Common myeloid progenitor, CD34-positive (primary cell): ENCODE data around the gene STPG3.

Experiments
- CTCF ChIA-PET: fragments of 350-600 bp; sonication (Branson Sonifier 250); formaldehyde crosslinking; loops from one replicate; lab custom pipeline; 2021; ENCODE audit warnings: antibody characterized with exemption; lab: Charles Lee
- POLR2A ChIA-PET: fragments of 350-600 bp; sonication (Branson Sonifier 250); formaldehyde crosslinking; loops from one replicate; lab custom pipeline; 2021; ENCODE audit warnings: antibody characterized with exemption; lab: Charles Lee
- DNase-seq, 3 donors: peaks; one replicate each; pipeline versions ENCODE4 v3.0.0 to v3.0.0-alpha.2; 2013
- H3K27ac ChIP-seq, 2 experiments: 1 replicate in 1 of 2; 2 replicates in 1 of 2; pipeline ENCODE4 v1.7.0; 2013; ENCODE audit warnings: inconsistent platforms in 2 of 2, low read length in 2 of 2, mild to moderate bottlenecking in 2 of 2, low read depth in 1 of 2, moderate library complexity in 1 of 2; ENCODE audit not compliant: severe bottlenecking in 2 of 2, insufficient read depth in 1 of 2, poor library complexity in 1 of 2
- H3K27me3 ChIP-seq, 5 experiments: replicated peaks in 2 of 5; 1 replicate in 3 of 5; 2 replicates in 2 of 5; pipeline versions ENCODE4 v1.6.1 to v1.7.0; 2013; ENCODE audit warnings: low read length in 4 of 5, mild to moderate bottlenecking in 2 of 5, moderate library complexity in 2 of 5, inconsistent platforms in 1 of 5; ENCODE audit not compliant: insufficient read depth in 5 of 5, control insufficient read depth in 4 of 5
- H3K36me3 ChIP-seq, 4 experiments: 1 replicate in 2 of 4; 2 replicates in 2 of 4; pipeline versions ENCODE4 v1.6.1 to v1.7.0; 2013; ENCODE audit warnings: low read length in 3 of 4, control low read depth in 1 of 4, mild to moderate bottlenecking in 1 of 4; ENCODE audit not compliant: control insufficient read depth in 4 of 4, insufficient read depth in 4 of 4
- H3K4me1 ChIP-seq, 4 experiments: 1 replicate in 3 of 4; 2 replicates in 1 of 4; pipeline versions ENCODE4 v1.6.1 to v1.7.1; 2013; ENCODE audit warnings: low read length in 3 of 4, mild to moderate bottlenecking in 3 of 4, control low read depth in 1 of 4, inconsistent platforms in 1 of 4, moderate library complexity in 1 of 4; ENCODE audit not compliant: control insufficient read depth in 4 of 4, insufficient read depth in 4 of 4; ENCODE audit errors: control extremely low read depth in 1 of 4
- H3K4me3 ChIP-seq, 7 experiments: 1 replicate in 4 of 7; 2 replicates in 3 of 7; pipeline versions ENCODE4 v1.5.1 to v1.7.0; 2013; ENCODE audit warnings: mild to moderate bottlenecking in 7 of 7, low read length in 6 of 7, moderate library complexity in 6 of 7, inconsistent platforms in 2 of 7, low read depth in 2 of 7, control low read depth in 1 of 7; ENCODE audit not compliant: insufficient read depth in 4 of 7, control insufficient read depth in 1 of 7; ENCODE audit errors: extremely low read depth in 1 of 7
- H3K9me3 ChIP-seq, 5 experiments: 1 replicate in 4 of 5; 2 replicates in 1 of 5; pipeline versions ENCODE4 v1.6.1 to v1.7.1; 2013; ENCODE audit warnings: low read length in 4 of 5, mild to moderate bottlenecking in 2 of 5, inconsistent platforms in 1 of 5, low read depth in 1 of 5, moderate library complexity in 1 of 5; ENCODE audit not compliant: control insufficient read depth in 4 of 5, insufficient read depth in 2 of 5; ENCODE audit errors: control extremely low read depth in 1 of 5
- WGBS: methylation state at CpG from one replicate; pipeline ENCODE4 v1.1.5; 2013; ENCODE audit not compliant: insufficient coverage; 5-methylcytosine and 5-hydroxymethylcytosine counted together

Gene STPG3

DNA sequence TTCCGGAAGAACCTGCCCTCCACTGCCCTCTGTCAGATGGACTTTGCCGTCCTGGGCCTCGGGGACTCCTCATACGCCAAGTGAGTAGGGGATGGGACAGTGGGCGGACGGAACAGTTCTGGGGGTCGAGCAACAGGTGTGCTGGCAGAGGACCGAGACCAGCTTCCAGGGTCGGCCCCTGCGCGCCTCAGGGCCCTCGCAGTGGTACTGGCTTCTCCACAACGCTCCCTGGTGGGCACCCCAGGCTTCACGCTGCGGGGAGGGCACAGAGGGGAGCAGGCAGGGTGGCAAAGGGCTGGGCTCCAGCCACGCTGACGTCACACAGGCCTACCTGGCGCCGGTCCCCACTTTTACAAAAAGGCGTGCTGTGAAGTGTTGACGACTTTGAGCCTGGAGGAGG is 38.6 kb upstream of the STPG3 start:
- CTCF ChIA-PET, result no interaction called here
- Histone ChIP-seq H3K4me1 (no peaks in the 10 kb centered on the region), H3K36me3 (peaks cover 0 to 61% (median 22%) of the 10 kb centered on the region in 4 experiments), H3K27ac (no peak overlapping the region), H3K9me3 (no peaks in the 10 kb centered on the region), H3K4me3 (no peak overlapping the region), H3K27me3 (no peaks in the 10 kb centered on the region)
- no peak for DNase-seq
- WGBS, result 91% methylated on average over 20 of the region's 21 CpGs
- POLR2A ChIA-PET, result no interaction called here

DNA sequence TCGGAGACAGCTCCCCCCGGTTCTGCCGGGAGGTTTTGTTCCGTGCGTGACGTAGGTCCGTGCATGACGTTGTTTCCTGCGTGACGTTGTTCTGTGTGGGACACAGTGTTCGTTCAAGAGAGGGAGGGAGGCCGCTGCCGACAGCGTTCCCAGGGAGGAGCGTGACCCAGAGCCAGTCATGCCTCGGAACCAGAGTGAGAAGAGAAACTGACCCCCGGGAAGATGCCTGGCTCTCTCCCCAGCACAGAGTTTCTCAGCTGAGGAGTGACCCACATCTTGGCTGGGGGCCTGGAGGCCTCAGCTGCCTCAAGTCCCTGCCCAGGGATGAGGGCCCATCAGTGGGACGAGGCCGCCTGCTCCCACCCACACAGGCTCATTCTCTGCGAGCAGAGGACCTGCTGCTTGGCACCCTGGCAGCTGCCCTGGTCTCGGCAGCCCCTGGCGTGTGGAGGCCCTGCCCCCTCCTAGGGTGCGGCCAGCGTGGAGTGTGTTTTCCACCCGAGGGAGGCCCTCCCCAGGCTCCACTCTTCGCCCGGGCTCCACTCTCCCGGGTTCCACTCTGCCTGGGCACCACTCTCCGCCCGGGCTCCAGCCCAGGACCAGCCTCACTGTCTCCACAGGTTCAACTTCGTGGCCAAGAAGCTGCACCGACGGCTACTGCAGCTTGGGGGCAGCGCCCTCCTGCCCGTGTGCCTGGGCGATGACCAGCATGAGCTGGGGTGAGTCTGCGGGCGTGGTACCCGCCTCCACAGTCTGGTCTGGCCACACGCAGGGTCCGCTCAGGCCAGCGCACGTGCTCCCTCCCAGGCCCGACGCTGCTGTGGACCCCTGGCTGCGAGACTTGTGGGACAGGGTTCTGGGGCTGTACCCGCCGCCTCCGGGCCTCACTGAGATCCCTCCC is 37.7 kb upstream of the STPG3 start:
- DNase-seq, result no peak
- H3K4me1 ChIP-seq, result no peaks in the 10 kb centered on the region
- no peaks in the 10 kb centered on the region for H3K9me3 ChIP-seq
- WGBS, result 95% methylated on average over 49 of the region's 49 CpGs
- no peak overlapping the region for H3K27ac ChIP-seq
- POLR2A ChIA-PET, result no interaction called here
- H3K36me3 ChIP-seq, result peaks cover 0 to 61% (median 22%) of the 10 kb centered on the region in 4 experiments
- no peaks in the 10 kb centered on the region for H3K27me3 ChIP-seq
- CTCF ChIA-PET, result interaction anchor here (1.0 to 1.1 kb wide), 2 partner anchors 24 to 36 kb away, joined by 3 read pairs; no protein-coding TSS in a partner anchor
- H3K4me3 ChIP-seq, result no peak overlapping the region

DNA sequence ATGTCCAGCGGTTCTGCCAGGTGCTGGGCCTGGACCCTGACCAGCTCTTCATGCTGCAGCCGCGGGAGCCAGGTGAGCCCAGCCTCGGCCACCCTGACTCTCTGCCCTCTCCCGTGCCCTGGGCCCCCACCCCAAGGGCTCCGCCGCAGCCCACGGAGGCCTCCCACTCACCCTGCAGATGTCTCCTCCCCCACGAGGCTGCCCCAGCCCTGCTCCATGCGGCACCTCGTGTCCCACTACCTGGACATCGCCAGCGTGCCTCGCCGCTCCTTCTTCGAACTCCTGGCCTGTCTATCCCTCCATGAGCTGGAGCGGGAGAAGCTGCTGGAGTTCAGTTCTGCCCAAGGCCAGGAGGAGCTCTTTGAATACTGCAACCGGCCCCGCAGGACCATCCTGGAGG is 36.5 kb upstream of the STPG3 start:
- WGBS, result 97% methylated on average over 18 of the region's 19 CpGs
- no peaks in the 10 kb centered on the region for H3K27me3 ChIP-seq
- CTCF ChIA-PET, result no interaction called here
- POLR2A ChIA-PET, result interaction anchor here (1.0 kb wide), 1 partner anchor 13 kb away, joined by 3 read pairs; the partner anchor contains the start of gene RNF224
- peaks cover 0 to 2% (median 0%) of the 10 kb centered on the region in 4 experiments for H3K4me1 ChIP-seq
- no peak overlapping the region for H3K27ac ChIP-seq
- H3K36me3 ChIP-seq, result peaks cover 0 to 60% (median 17%) of the 10 kb centered on the region in 4 experiments
- no peak overlapping the region for H3K4me3 ChIP-seq
- no peaks in the 10 kb centered on the region for H3K9me3 ChIP-seq
- DNase-seq, result no peak

DNA sequence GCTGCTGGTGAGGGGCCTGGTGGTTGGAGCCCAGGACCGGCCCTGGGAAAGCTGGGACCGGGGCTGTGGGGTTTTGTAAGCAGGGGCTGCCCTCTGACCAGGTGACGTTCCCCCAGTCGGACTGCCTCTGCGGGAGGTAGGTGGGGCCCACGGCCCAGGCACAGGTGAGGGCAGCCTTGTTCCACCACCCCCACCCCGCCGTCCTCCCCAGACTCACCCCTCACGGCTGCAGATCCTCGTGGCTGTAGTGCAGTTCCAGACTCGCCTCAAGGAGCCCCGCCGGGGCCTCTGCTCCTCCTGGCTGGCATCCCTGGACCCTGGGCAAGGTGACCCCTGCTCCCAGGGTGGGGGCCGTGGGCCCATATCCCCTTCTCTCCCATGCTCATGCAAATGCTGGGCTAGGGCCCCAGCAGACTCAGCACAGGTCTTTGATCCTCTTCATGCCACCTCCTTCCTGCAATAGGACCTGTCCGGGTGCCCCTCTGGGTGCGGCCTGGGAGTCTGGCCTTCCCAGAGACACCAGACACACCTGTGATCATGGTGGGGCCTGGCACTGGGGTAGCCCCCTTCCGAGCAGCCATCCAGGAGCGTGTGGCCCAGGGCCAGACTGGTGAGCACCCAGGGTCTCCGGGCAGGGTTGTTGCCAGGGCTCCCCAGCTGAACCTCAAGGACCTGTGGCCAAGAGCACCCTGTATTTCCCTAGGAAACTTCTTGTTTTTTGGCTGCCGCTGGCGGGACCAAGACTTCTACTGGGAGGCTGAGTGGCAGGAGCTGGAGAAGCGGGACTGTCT is 35.7 kb upstream of the STPG3 start:
- ChIA-PET CTCF (interaction anchor here (1.0 to 1.1 kb wide), 2 partner anchors 11 to 44 kb away, joined by 3 to 5 read pairs; no protein-coding TSS in a partner anchor), POLR2A (interaction anchor here (1.0 kb wide), 1 partner anchor 12 kb away, joined by 3 read pairs; the partner anchor contains the start of gene RNF224)
- no peaks in the 10 kb centered on the region for H3K27me3 ChIP-seq
- WGBS, result 96% methylated on average over 20 of the region's 22 CpGs
- no peak for DNase-seq
- H3K4me1 ChIP-seq, result peaks cover 0 to 2% (median 0%) of the 10 kb centered on the region in 4 experiments
- H3K9me3 ChIP-seq, result no peaks in the 10 kb centered on the region
- peaks cover 0 to 55% (median 17%) of the 10 kb centered on the region in 4 experiments for H3K36me3 ChIP-seq
- no peak overlapping the region for H3K4me3 ChIP-seq
- no peak overlapping the region for H3K27ac ChIP-seq

DNA sequence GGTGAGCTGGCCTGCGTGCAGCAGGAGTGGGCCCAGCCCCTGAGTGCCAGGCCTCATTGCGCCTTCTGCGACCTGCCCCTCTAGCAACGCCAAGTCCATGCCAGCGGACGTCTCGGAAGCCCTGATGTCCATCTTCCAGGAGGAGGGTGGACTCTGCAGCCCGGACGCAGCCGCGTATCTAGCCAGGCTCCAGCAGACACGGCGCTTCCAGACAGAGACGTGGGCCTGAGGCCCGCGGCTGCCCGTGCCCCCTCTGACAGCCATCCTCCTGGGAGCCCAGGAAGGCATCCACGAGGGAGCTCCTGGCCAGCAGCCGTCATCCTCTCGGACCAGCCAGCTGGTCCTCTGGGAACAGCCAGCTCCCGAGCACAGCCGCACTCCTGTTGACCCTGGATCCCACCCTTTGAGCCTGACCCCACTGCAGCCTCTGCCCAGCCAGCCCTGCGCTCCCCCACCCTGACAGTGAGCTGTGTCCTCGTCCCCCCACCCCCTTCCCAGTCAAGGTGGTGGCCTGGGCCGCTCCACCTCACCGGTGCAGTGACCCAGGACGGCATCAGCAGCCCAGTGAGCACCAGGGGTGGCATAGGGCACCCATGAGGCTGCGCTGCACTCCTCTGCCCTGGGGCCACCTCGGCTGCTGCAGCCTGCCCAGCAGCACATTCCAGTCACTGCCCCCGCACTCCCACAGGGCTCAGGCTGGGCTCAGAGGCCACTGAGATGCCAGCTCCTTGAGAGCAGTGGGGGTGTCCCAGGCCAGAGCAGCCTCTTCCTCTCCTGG is 34.7 kb upstream of the STPG3 start:
- Histone ChIP-seq H3K27me3 (no peaks in the 10 kb centered on the region), H3K4me3 (no peak overlapping the region), H3K36me3 (peaks cover 0 to 51% (median 17%) of the 10 kb centered on the region in 4 experiments), H3K4me1 (peaks cover 0 to 2% (median under 1%) of the 10 kb centered on the region in 4 experiments), H3K27ac (no peak overlapping the region), H3K9me3 (no peaks in the 10 kb centered on the region)
- CTCF ChIA-PET, result interaction anchor here (1.0 to 1.6 kb wide), 4 partner anchors 10 to 45 kb away, joined by 3 to 5 read pairs (median 4); no protein-coding TSS in a partner anchor
- DNase-seq, result no peak
- POLR2A ChIA-PET, result no interaction called here
- whole genome bisulfite sequencing, result 96% methylated on average over 27 of the region's 30 CpGs
